Liver (tissue), 9 donors: ENCODE data around the gene TRIM42. TPM values are rescaled to one million over a fixed set of nuclear protein-coding genes. Genes with fewer than 3 reads are reported as not detected.

Source experiments
- DNase-seq: peaks from one replicate; pipeline ENCODE4 v3.0.0-alpha.2; 2017; ENCODE audit warnings: low spot score
- H3K27ac ChIP-seq, 2 donors: one replicate each; pipeline ENCODE4 v1.7.0; 2013; ENCODE audit warnings: inconsistent platforms in 2 of 2, low read length in 2 of 2, control low read depth in 1 of 2, low read depth in 1 of 2, mild to moderate bottlenecking in 1 of 2
- H3K27me3 ChIP-seq, 4 donors: one replicate each; pipeline versions ENCODE4 v1.6.1 to v1.7.0; 2013; ENCODE audit warnings: low read length in 3 of 4, inconsistent platforms in 1 of 4, mild to moderate bottlenecking in 1 of 4, moderate library complexity in 1 of 4; ENCODE audit not compliant: control insufficient read depth in 4 of 4, insufficient read depth in 4 of 4
- H3K36me3 ChIP-seq, 4 donors: one replicate each; pipeline versions ENCODE4 v1.6.1 to v1.7.0; 2013; ENCODE audit warnings: low read length in 3 of 4, mild to moderate bottlenecking in 3 of 4, low read depth in 1 of 4, moderate library complexity in 1 of 4; ENCODE audit not compliant: control insufficient read depth in 4 of 4, insufficient read depth in 3 of 4
- H3K4me1 ChIP-seq, 4 donors: one replicate each; pipeline versions ENCODE4 v1.6.1 to v1.7.0; 2013; ENCODE audit warnings: low read length in 3 of 4, mild to moderate bottlenecking in 3 of 4, moderate library complexity in 1 of 4; ENCODE audit not compliant: control insufficient read depth in 4 of 4, insufficient read depth in 4 of 4
- H3K4me3 ChIP-seq, 3 donors: one replicate each; pipeline versions ENCODE4 v1.6.1 to v1.7.0; 2013; ENCODE audit warnings: low read length in 3 of 3, control low read depth in 1 of 3, low read depth in 1 of 3, mild to moderate bottlenecking in 1 of 3
- H3K9ac ChIP-seq, 2 donors: one replicate each; pipeline ENCODE4 v1.7.0; 2013; ENCODE audit warnings: low read length in 2 of 2, mild to moderate bottlenecking in 2 of 2, moderate library complexity in 2 of 2, control low read depth in 1 of 2, low read depth in 1 of 2
- H3K9me3 ChIP-seq, 4 donors: one replicate each; pipeline versions ENCODE4 v1.6.1 to v1.7.0; 2013; ENCODE audit warnings: low read length in 3 of 4; ENCODE audit not compliant: control insufficient read depth in 4 of 4
- ATF3 ChIP-seq: IDR thresholded peaks from 2 replicates; pipeline ENCODE4 v1.6.1; 2016; ENCODE audit warnings: antibody characterized with exemption
- CTCF ChIP-seq: fragments of 150-350 bp; IDR thresholded peaks from 2 replicates; pipeline ENCODE4 v1.5.1; 2017; ENCODE audit warnings: improper control_type of control experiment, low read depth, low read length; ENCODE audit not compliant: missing input control
- EGR1 ChIP-seq, 2 donors: IDR thresholded peaks; 2 replicates each; pipeline ENCODE4 v1.6.1; 2016 to 2018; ENCODE audit warnings: antibody characterized with exemption in 2 of 2, low read depth in 2 of 2
- FOXA2 ChIP-seq: IDR thresholded peaks from 2 replicates; pipeline ENCODE4 v1.6.1; 2016; ENCODE audit warnings: antibody characterized with exemption
- HNF4A ChIP-seq, 2 donors: conservative IDR thresholded peaks; 2 replicates each; pipeline ENCODE4 v1.6.1; 2016; ENCODE audit warnings: antibody characterized with exemption in 2 of 2, mild to moderate bottlenecking in 2 of 2
- HNF4G ChIP-seq: IDR thresholded peaks from 2 replicates; pipeline ENCODE4 v1.6.1; 2016; ENCODE audit warnings: antibody characterized with exemption
- JUND ChIP-seq, 2 donors: IDR thresholded peaks; 2 replicates each; pipeline ENCODE4 v1.6.1; 2016; ENCODE audit warnings: antibody characterized with exemption in 2 of 2
- MAX ChIP-seq: IDR thresholded peaks from 2 replicates; pipeline ENCODE4 v1.6.1; 2016; ENCODE audit warnings: antibody characterized with exemption
- RAD21 ChIP-seq, 2 donors: IDR thresholded peaks; 2 replicates each; pipeline ENCODE4 v1.6.1; 2016; ENCODE audit warnings: antibody characterized with exemption in 2 of 2, mild to moderate bottlenecking in 2 of 2
- RXRA ChIP-seq, 2 donors: IDR thresholded peaks; 2 replicates each; pipeline ENCODE4 v1.6.1; 2017 to 2018; ENCODE audit warnings: antibody characterized with exemption in 2 of 2, mild to moderate bottlenecking in 1 of 2
- SP1 ChIP-seq: IDR thresholded peaks from 2 replicates; pipeline ENCODE4 v1.6.1; 2018; ENCODE audit warnings: antibody characterized with exemption, mild to moderate bottlenecking
- YY1 ChIP-seq: IDR thresholded peaks from 2 replicates; pipeline ENCODE4 v1.6.1; 2016; ENCODE audit warnings: antibody characterized with exemption, mild to moderate bottlenecking
- WGBS: extraction: QIAGEN DNeasy Blood & Tissue Kit; methylation state at CpG from one replicate; pipeline ENCODE4 v1.1.7; 2013; 5-methylcytosine and 5-hydroxymethylcytosine counted together
- polyA plus RNA-seq, 2 donors: library from polyadenylated mRNA; stranded (reverse) in 1 of 2; unstranded in 1 of 2; fragments of 200-250 nt in 1 of 2; fragments of >200 nt in 1 of 2; fragmentation: Nextera tagmentation in 1 of 2; extraction: Ambion mirVana in 1 of 2; gene quantifications; one replicate each; pipeline versions ENCODE4 v1.2.1 to v1.2.3, GENCODE V29; 2013 to 2015
- total RNA-seq, 2 donors: library from RNA; depleted of rRNA; stranded (reverse); fragments of >200 nt; gene quantifications; one replicate each; pipeline ENCODE4 v1.2.3, GENCODE V29; 2014
- TF ChIP-seq, protein P1 (sequence below): IDR thresholded peaks from 2 replicates; pipeline ENCODE4 v1.6.1; 2016; ENCODE audit warnings: antibody characterized with exemption
- donor health status: healthy.
- donor health status: healthy.
- donor health status: healthy.
- donor health status: healthy.
- donor health status: healthy.

The TRIM42 gene
- total and polyA plus RNA-seq, 4 donors: not detected

GRCh38 chr3:140695361-140696061, 17.6 kb downstream of the TRIM42 start:
- Histone ChIP-seq H3K36me3 (no peaks in the 10 kb centered on the region), H3K9ac (no peak overlapping the region), H3K9me3 (no peaks in the 10 kb centered on the region), H3K4me3 (no peak overlapping the region), H3K4me1 (peaks cover 0 to 9% (median 5%) of the 10 kb centered on the region in 4 donors), H3K27me3 (no peaks in the 10 kb centered on the region), H3K27ac (no peak overlapping the region)
- no peak for DNase-seq
- no peak for TF ChIP-seq FOXA2
- TF ChIP-seq CTCF: no peak
- no peak for TF ChIP-seq HNF4A (conservative IDR thresholded peaks at IDR 0.05)
- TF ChIP-seq SP1: no peak
- TF ChIP-seq RAD21 (IDR thresholded peaks at IDR 0.05): no peak
- no peak for TF ChIP-seq RXRA (IDR thresholded peaks at IDR 0.05)
- TF ChIP-seq JUND (IDR thresholded peaks at IDR 0.05): no peak
- TF ChIP-seq ATF3: no peak
- no peak for TF ChIP-seq YY1
- no peak for TF ChIP-seq EGR1 (IDR thresholded peaks at IDR 0.05; ENCODE audit: low read depth in 2 of 2)
- TF ChIP-seq, protein P1, sequence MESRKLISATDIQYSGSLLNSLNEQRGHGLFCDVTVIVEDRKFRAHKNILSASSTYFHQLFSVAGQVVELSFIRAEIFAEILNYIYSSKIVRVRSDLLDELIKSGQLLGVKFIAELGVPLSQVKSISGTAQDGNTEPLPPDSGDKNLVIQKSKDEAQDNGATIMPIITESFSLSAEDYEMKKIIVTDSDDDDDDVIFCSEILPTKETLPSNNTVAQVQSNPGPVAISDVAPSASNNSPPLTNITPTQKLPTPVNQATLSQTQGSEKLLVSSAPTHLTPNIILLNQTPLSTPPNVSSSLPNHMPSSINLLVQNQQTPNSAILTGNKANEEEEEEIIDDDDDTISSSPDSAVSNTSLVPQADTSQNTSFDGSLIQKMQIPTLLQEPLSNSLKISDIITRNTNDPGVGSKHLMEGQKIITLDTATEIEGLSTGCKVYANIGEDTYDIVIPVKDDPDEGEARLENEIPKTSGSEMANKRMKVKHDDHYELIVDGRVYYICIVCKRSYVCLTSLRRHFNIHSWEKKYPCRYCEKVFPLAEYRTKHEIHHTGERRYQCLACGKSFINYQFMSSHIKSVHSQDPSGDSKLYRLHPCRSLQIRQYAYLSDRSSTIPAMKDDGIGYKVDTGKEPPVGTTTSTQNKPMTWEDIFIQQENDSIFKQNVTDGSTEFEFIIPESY: no peak
- WGBS: 79% methylated on average over 5 of the region's 5 CpGs

DNA sequence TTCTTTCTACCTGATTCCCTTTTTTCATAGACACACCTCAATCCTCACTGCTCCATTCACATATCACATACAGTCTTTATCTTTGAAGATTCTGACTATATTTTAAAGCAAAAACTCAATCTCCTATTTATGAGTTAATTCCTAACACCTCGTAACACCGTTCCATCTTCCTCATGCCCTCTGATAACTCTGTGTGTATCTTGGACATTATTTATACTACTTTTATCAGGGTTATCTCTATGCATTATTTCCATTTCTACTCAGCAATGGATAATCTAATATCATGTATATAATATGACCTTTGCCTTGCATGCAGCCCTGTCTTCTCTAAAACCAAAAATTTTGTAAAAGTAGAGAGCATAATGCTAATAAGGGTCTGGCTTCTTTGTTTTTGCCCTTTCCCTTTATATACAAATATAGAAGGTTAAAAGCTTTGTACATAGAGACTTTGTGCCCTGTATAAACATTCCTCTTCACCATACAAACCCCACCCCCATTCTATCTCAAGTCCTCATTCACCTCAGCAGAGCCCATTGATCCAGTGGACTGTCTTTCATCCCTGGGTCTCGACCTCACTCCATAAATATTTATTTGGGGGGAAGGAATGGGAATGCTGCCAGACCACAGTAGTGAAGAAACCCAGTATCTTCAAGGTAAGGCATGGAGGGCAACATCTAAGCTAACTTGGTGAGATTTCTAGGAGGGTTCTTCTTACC, 21.8 kb downstream of the TRIM42 start:
- no peak for DNase-seq
- WGBS: 31% methylated on average over 3 of the region's 3 CpGs
- H3K27me3 ChIP-seq: no peaks in the 10 kb centered on the region
- H3K4me1 ChIP-seq: peaks cover 0 to 9% (median 5%) of the 10 kb centered on the region in 4 donors
- peak; percentile 54 for TF ChIP-seq FOXA2
- no peak for TF ChIP-seq RAD21 (IDR thresholded peaks at IDR 0.05)
- peak in 1 of 2 donors; percentile 14 for TF ChIP-seq JUND (IDR thresholded peaks at IDR 0.05)
- peak; percentile 51 to 56 for TF ChIP-seq RXRA (IDR thresholded peaks at IDR 0.05)
- no peak for TF ChIP-seq MAX
- peak; percentile 14 for TF ChIP-seq SP1
- peak; percentile 61 to 68 for TF ChIP-seq HNF4A (conservative IDR thresholded peaks at IDR 0.05)
- TF ChIP-seq HNF4G: no peak
- no peak overlapping the region for H3K27ac ChIP-seq
- no peak overlapping the region for H3K9ac ChIP-seq
- H3K36me3 ChIP-seq: no peaks in the 10 kb centered on the region
- H3K9me3 ChIP-seq: no peaks in the 10 kb centered on the region
- H3K4me3 ChIP-seq: no peak overlapping the region
